HG02943 (cell line): ENCODE data around the gene OR3A2.
"Not testable (repeated sequence)": the region's sequence is repeated elsewhere in the genome, so short reads cannot be mapped to it uniquely, and the experiment has no call there.

Experiments used
- ATAC-seq: cut with Tn5 transposase; IDR thresholded peaks from one replicate; pipeline ENCODE4 v1.9.1; 2021; ENCODE audit warnings: mild to moderate bottlenecking, low read depth, moderate library complexity; ENCODE audit not compliant: unreplicated experiment

Gene OR3A2

GRCh38 chr17:3385869-3386816, at the start of gene OR3A2:
Gene OR3A2 (minus strand): TSS chr17:3386308.
- no peak for ATAC-seq

- no peak for ATAC-seq
Observed at GRCh38 chr17:3433741-3434140, 47.6 kb upstream of the OR3A2 start, which contains the start of gene OR1E2. Gene OR1E2 (minus strand): TSS chr17:3433841. CDS start chr17:3433841, 0 bp downstream.

- not testable (repeated sequence) for ATAC-seq
Observed at GRCh38 chr17:3433215-3433614, 47.1 kb upstream of the OR3A2 start.

GRCh38 chr17:3418222-3418621, 32.1 kb upstream of the OR3A2 start:
- ATAC-seq = no peak

- ATAC-seq = no peak
Observed at GRCh38 chr17:3415610-3416009, 29.5 kb upstream of the OR3A2 start.

GRCh38 chr17:3412216-3412615, 26.1 kb upstream of the OR3A2 start:
- not testable (repeated sequence) for ATAC-seq

- ATAC-seq = no peak
Observed at GRCh38 chr17:3411070-3411469, 25.0 kb upstream of the OR3A2 start, which contains the start of gene OR3A3. Gene OR3A3 (plus strand): TSS chr17:3411370.

- ATAC-seq = not testable (repeated sequence)
Observed at GRCh38 chr17:3403856-3404255, 17.7 kb upstream of the OR3A2 start.

- ATAC-seq = no peak
Observed at GRCh38 chr17:3401786-3402185, 15.7 kb upstream of the OR3A2 start.

GRCh38 chr17:3400055-3400454, 13.9 kb upstream of the OR3A2 start:
- no peak for ATAC-seq

- ATAC-seq = no peak
Observed at GRCh38 chr17:3398310-3398709, 12.2 kb upstream of the OR3A2 start, which contains the start of gene OR1E1. Gene OR1E1 (minus strand): TSS chr17:3398410. CDS start chr17:3398410, 0 bp downstream.

GRCh38 chr17:3397801-3398200, 11.7 kb upstream of the OR3A2 start:
- not testable (repeated sequence) for ATAC-seq

- no peak for ATAC-seq
Observed at GRCh38 chr17:3389791-3390190, 3.7 kb upstream of the OR3A2 start.

- no peak for ATAC-seq
Observed at GRCh38 chr17:3381957-3382356, 4.2 kb downstream of the OR3A2 start.

GRCh38 chr17:3378321-3378720, 7.8 kb downstream of the OR3A2 start:
- ATAC-seq = no peak

- not testable (repeated sequence) for ATAC-seq
Observed at GRCh38 chr17:3371167-3371566, 14.9 kb downstream of the OR3A2 start.

- not testable (repeated sequence) for ATAC-seq
Observed at GRCh38 chr17:3342782-3343181, 43.3 kb downstream of the OR3A2 start.

GRCh38 chr17:3335876-3336275, 50.2 kb downstream of the OR3A2 start:
- no peak for ATAC-seq

GRCh38 chr17:3318336-3318735, 67.8 kb downstream of the OR3A2 start:
- no peak for ATAC-seq

- no peak for ATAC-seq
Observed at GRCh38 chr17:3316836-3317235, 69.3 kb downstream of the OR3A2 start.

- ATAC-seq = no peak
Observed at GRCh38 chr17:3308603-3309002, 77.5 kb downstream of the OR3A2 start.

GRCh38 chr17:3298260-3298659, 87.8 kb downstream of the OR3A2 start, which contains the start of gene OR3A1:
Gene OR3A1 (minus strand): TSS chr17:3298360. CDS start chr17:3292582, 5,778 bp downstream.
- ATAC-seq = no peak
